ACC112 (cell line): ENCODE data around the gene TTR.

Experiments used
- H2AFZ ChIP-seq: fragments of 200-600 bp; sonication (generic); one replicate; pipeline ENCODE4 v1.6.0; 2017; ENCODE audit warnings: antibody characterized with exemption, low read length; ENCODE audit not compliant: unreplicated experiment
- H3K27ac ChIP-seq: fragments of 200-600 bp; sonication (generic); 2 replicates; pipeline ENCODE4 v1.5.1; 2014; ENCODE audit warnings: low read depth, mild to moderate bottlenecking, antibody characterized with exemption, low read length, moderate library complexity
- H3K27me3 ChIP-seq: fragments of 200-600 bp; sonication (generic); 2 replicates; pipeline ENCODE4 v1.6.1; 2014; ENCODE audit warnings: mild to moderate bottlenecking, antibody characterized with exemption, low read length, moderate library complexity, mixed read lengths; ENCODE audit not compliant: insufficient read depth
- H3K36me3 ChIP-seq: fragments of 200-600 bp; sonication (generic); 2 replicates; pipeline ENCODE4 v1.6.1; 2016; ENCODE audit warnings: mild to moderate bottlenecking, antibody characterized with exemption, low read length, moderate library complexity, mixed read lengths; ENCODE audit not compliant: insufficient read depth
- H3K4me1 ChIP-seq: fragments of 200-600 bp; sonication (generic); one replicate; pipeline ENCODE4 v1.6.1; 2016; ENCODE audit warnings: low read length, mixed read lengths; ENCODE audit not compliant: insufficient read depth, unreplicated experiment, control insufficient read depth
- H3K4me3 ChIP-seq: fragments of 200-600 bp; sonication (generic); 2 replicates; pipeline ENCODE4 v1.5.1; 2014; ENCODE audit warnings: mild to moderate bottlenecking, low read depth, low read length
- H3K79me2 ChIP-seq: fragments of 200-600 bp; sonication (generic); one replicate; pipeline ENCODE4 v1.6.0; 2016; ENCODE audit warnings: low read length; ENCODE audit not compliant: control insufficient read depth, unreplicated experiment, insufficient read depth

The TTR gene

DNA sequence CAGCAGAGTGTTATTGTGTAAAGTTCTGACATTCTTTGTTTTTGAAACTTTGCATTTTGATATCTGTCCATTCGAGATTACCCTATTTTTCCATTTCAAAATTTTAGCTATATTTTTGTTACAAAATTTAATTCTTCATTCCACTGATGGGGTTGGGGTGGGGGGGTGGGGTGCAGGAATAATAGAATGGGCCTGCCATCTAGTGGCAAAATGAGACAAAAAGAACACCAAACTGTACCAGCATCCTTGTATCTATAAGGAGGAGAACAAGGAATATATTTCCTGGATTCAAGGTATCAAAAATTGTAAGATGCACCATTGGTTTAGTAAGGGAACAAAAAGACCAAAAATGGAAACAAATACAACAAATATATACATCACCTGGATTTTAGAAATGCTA, 27.9 kb upstream of the TTR start:
- H3K4me3 ChIP-seq, result no peak overlapping the region
- H3K27me3 ChIP-seq, result peaks cover 51% of the 10 kb centered on the region
- H3K4me1 ChIP-seq, result no peaks in the 10 kb centered on the region
- no peaks in the 10 kb centered on the region for H3K36me3 ChIP-seq
- no peaks in the 10 kb centered on the region for H3K79me2 ChIP-seq
- no peak overlapping the region for H3K27ac ChIP-seq
- no peak overlapping the region for H2AFZ ChIP-seq

- Histone ChIP-seq H3K4me1 (no peaks in the 10 kb centered on the region), H3K36me3 (no peaks in the 10 kb centered on the region)
These were observed 26.3 kb upstream of the TTR start for GRCh38 chr18:31565345-31565744.

GRCh38 chr18:31565782-31566512, 25.7 kb upstream of the TTR start:
- H2AFZ ChIP-seq, result no peak overlapping the region
- no peak overlapping the region for H3K27ac ChIP-seq

More at GRCh38 chr18:31565345-31565744, 26.3 kb upstream of the TTR start:
- Histone ChIP-seq H3K27me3 (peaks cover 47% of the 10 kb centered on the region), H2AFZ (no peak overlapping the region), H3K79me2 (no peaks in the 10 kb centered on the region), H3K4me3 (no peak overlapping the region), H3K27ac (no peak overlapping the region)

GRCh38 chr18:31566576-31567306, 24.9 kb upstream of the TTR start:
- Histone ChIP-seq H3K27me3 (peaks cover 48% of the 10 kb centered on the region), H3K4me1 (no peaks in the 10 kb centered on the region), H3K4me3 (no peak overlapping the region), H3K27ac (no peak overlapping the region), H2AFZ (no peak overlapping the region), H3K79me2 (no peaks in the 10 kb centered on the region), H3K36me3 (no peaks in the 10 kb centered on the region)

More at GRCh38 chr18:31565782-31566512, 25.7 kb upstream of the TTR start:
- no peaks in the 10 kb centered on the region for H3K36me3 ChIP-seq
- H3K79me2 ChIP-seq, result no peaks in the 10 kb centered on the region
- H3K4me3 ChIP-seq, result no peak overlapping the region
- peaks cover 46% of the 10 kb centered on the region for H3K27me3 ChIP-seq
- H3K4me1 ChIP-seq, result no peaks in the 10 kb centered on the region

- no peaks in the 10 kb centered on the region for H3K79me2 ChIP-seq
- H3K27ac ChIP-seq, result no peak overlapping the region
- no peaks in the 10 kb centered on the region for H3K36me3 ChIP-seq
- H3K4me1 ChIP-seq, result no peaks in the 10 kb centered on the region
- H3K4me3 ChIP-seq, result no peak overlapping the region
- no peak overlapping the region for H2AFZ ChIP-seq
- H3K27me3 ChIP-seq, result peaks cover 32% of the 10 kb centered on the region
These were observed 19.3 kb upstream of the TTR start for GRCh38 chr18:31572368-31572767.

DNA sequence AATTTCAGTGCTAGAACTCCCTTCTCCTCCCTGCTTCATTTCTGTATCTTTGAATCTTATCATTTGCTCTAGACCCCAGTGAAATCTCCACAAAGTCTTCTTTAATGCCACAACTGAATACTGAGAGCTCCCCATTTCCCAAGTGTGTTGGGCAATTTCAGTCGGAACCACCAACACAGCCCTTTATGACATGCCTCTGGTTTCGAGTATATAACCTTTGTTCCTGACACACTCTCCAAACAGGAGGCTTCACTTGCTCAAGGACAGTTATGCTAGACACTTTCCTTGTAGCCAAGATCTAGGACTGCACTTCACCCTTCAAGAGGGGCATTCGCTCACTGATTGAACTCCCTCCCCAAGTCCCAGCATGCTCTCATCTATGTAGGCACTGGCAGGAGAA, 18.6 kb upstream of the TTR start:
- Histone ChIP-seq H3K79me2 (no peaks in the 10 kb centered on the region), H3K27me3 (peaks cover 32% of the 10 kb centered on the region), H2AFZ (no peak overlapping the region), H3K4me3 (no peak overlapping the region), H3K4me1 (no peaks in the 10 kb centered on the region), H3K36me3 (no peaks in the 10 kb centered on the region), H3K27ac (no peak overlapping the region)

DNA sequence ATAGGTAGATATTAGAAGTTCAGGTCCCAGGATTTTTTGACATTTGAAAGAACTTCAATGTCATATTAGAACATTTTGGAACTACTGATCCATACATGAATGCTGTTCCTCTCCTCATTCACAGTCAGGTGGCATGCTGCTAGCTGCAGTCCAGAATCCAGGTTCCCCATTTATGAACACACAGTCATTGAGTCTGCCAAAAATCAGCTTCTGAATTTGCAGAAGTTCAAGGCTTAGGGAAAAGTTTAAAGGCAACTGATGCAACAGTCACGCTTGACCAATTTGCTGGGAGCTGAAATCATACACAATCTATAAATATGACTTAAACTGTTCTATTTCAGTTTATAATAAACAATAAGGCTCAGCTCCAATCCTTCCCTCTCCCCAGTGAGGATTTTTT, 17.3 kb upstream of the TTR start:
- Histone ChIP-seq H3K4me1 (no peaks in the 10 kb centered on the region), H3K27ac (no peak overlapping the region), H2AFZ (no peak overlapping the region), H3K79me2 (no peaks in the 10 kb centered on the region), H3K36me3 (no peaks in the 10 kb centered on the region), H3K27me3 (peaks cover 36% of the 10 kb centered on the region), H3K4me3 (no peak overlapping the region)

DNA sequence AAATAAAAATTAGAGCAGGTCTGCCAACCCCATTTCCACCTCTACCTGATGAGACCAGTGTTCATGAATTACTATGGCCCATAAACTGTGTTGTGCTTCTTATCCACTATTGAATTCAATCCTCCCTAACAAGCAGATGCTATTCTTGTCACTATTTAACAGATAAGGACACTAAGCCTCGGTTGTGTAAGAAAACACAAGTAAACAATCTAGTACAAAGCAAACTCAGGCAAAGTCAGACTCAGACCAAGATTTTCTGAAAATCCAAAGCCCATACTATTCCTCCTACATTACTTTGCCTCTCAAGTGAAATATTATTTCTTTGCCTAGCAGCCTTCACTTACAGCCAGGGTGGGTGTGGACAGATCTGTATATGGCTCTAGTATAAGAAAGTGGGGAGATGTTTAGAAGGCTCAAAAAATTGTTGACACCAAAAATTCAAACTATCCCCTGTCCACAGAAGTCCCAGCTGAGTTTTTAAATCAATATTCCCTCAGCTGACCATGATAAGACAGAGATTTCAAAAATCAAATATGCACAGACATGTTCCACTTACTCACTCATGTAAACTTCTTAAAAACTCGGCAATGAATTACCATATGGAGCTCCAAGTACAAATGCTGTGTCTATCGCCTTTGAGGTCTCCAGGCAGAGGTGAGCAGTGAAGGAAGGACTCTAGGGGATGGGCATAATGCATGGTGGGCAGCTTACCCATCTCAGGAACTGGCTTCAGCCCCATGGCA, 16.0 kb upstream of the TTR start:
- Histone ChIP-seq H2AFZ (no peak overlapping the region), H3K36me3 (no peaks in the 10 kb centered on the region), H3K27me3 (peaks cover 46% of the 10 kb centered on the region), H3K27ac (no peak overlapping the region), H3K4me1 (no peaks in the 10 kb centered on the region), H3K79me2 (no peaks in the 10 kb centered on the region), H3K4me3 (no peak overlapping the region)

DNA sequence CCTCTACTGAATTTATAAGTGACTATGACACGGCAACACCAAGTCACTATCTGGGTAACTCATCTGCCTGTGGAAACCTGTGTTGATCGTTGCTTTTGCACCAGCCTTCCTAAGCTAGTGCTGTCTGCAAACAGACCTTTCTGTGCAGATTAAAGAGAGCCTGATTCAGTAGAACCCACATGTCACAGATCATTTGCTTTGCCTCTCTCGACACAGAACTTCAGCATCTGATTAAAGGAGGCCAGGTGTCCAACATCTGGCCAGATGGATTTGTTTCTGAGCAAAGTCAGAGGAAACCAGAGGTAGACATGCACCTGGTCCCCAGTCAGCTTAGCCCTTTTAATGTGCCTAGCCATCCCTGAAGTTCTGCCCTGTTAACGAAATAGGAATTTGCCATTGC, 15.0 kb upstream of the TTR start:
- Histone ChIP-seq H3K27me3 (peaks cover 41% of the 10 kb centered on the region), H3K4me1 (no peaks in the 10 kb centered on the region), H3K79me2 (no peaks in the 10 kb centered on the region), H2AFZ (no peak overlapping the region), H3K36me3 (no peaks in the 10 kb centered on the region), H3K27ac (no peak overlapping the region), H3K4me3 (no peak overlapping the region)

DNA sequence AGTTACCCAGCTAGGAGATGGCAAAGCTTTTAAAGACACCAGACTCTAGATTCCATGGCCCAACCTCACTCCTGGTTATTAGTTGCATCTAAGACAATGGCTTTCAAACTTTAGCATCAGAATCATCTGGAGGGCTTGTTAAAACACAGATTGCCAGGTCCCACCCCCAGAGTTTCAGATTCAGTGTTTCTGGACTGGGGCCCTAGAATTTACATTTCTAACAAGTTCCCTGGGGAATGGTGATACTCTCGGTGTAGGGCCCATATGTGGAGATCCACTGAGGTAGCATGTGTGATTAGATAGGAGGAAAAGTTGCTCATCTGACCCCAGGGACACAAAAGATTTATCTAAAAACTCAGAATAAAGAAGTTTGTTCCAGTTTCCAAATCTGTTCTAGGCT, 14.5 kb upstream of the TTR start:
- no peak overlapping the region for H3K27ac ChIP-seq
- H2AFZ ChIP-seq, result no peak overlapping the region
- H3K36me3 ChIP-seq, result no peaks in the 10 kb centered on the region
- H3K4me3 ChIP-seq, result no peak overlapping the region
- peaks cover 36% of the 10 kb centered on the region; the same call in 1 of the 2 replicates for H3K27me3 ChIP-seq
- no peaks in the 10 kb centered on the region for H3K79me2 ChIP-seq
- H3K4me1 ChIP-seq, result no peaks in the 10 kb centered on the region
